Panc1 (cell line): ENCODE results near the gene ASTE1. TPM values are rescaled to one million over a fixed set of nuclear protein-coding genes. Genes with fewer than 3 reads are reported as not detected.
A peak's percentile ranks its signal among the peaks of the same experiment; 100 is the strongest.

ENCODE experiments used
- ATAC-seq: fragments of 200-7000 bp; cut with Tn5 transposase; 2 replicates; pipeline ENCODE4 v1.9.1; 2020; ENCODE audit warnings: mild to moderate bottlenecking, moderate library complexity
- BruUV-seq: library from RNA; stranded (reverse); fragments of 400-500 nt; replicated peaks from 2 replicates; lab custom pipeline; 2021; lab: Mats Ljungman, UMichigan
- CTCF ChIA-PET: fragments of 300-600 bp; sonication (Branson Sonifier 250); formaldehyde crosslinking; loops from one replicate; lab custom pipeline; 2022; ENCODE audit warnings: antibody characterized with exemption; lab: Charles Lee
- POLR2A ChIA-PET: fragments of 300-600 bp; sonication (Branson Sonifier 250); formaldehyde crosslinking; loops from one replicate; lab custom pipeline; 2022; ENCODE audit warnings: antibody characterized with exemption; lab: Charles Lee
- DNase-seq: peaks from one replicate; pipeline ENCODE4 v3.0.0-alpha.2; 2010; ENCODE audit warnings: low read depth, low spot score
- H3K27ac ChIP-seq: 2 replicates; pipeline ENCODE4 v1.5.1; 2011; ENCODE audit warnings: mild to moderate bottlenecking, low read length, inconsistent platforms
- H3K27me3 ChIP-seq: fragments of 200-500 bp; sonication (Bioruptor generic); 2 replicates; pipeline ENCODE4 v1.6.0; 2014; ENCODE audit warnings: low read length, inconsistent platforms; ENCODE audit not compliant: control insufficient read depth, insufficient read depth
- H3K36me3 ChIP-seq: fragments of 200-500 bp; sonication (Bioruptor generic); 2 replicates; pipeline ENCODE4 v1.5.1; 2014; ENCODE audit warnings: inconsistent platforms, mild to moderate bottlenecking, low read length, moderate library complexity; ENCODE audit not compliant: control insufficient read depth, insufficient read depth
- H3K4me1 ChIP-seq: 2 replicates; pipeline ENCODE4 v1.5.1; 2011; ENCODE audit warnings: inconsistent platforms, mild to moderate bottlenecking, low read length, moderate library complexity; ENCODE audit not compliant: control insufficient read depth, insufficient read depth
- H3K4me3 ChIP-seq, 2 experiments: 2 replicates each; pipeline ENCODE4 v1.5.1; 2011 to 2012; ENCODE audit warnings: low read depth in 2 of 2, low read length in 2 of 2, mild to moderate bottlenecking in 2 of 2, inconsistent platforms in 1 of 2, moderate library complexity in 1 of 2
- H3K9me3 ChIP-seq: fragments of 200-500 bp; sonication (Bioruptor generic); 2 replicates; pipeline ENCODE4 v1.5.1; 2014; ENCODE audit warnings: low read depth, mild to moderate bottlenecking, inconsistent platforms, low read length, moderate library complexity; ENCODE audit not compliant: control insufficient read depth, insufficient read depth
- POLR2AphosphoS5 ChIP-seq: IDR thresholded peaks from 2 replicates; pipeline ENCODE4 v1.6.1; 2012; ENCODE audit warnings: mild to moderate bottlenecking, low read depth, low read length, moderate library complexity
- REST ChIP-seq, 2 experiments: IDR thresholded peaks; 2 replicates each; pipeline ENCODE4 v1.6.1; 2011 to 2012; ENCODE audit warnings: low read depth in 2 of 2, control low read depth in 1 of 2, low read length in 1 of 2, mild to moderate bottlenecking in 1 of 2, moderate library complexity in 1 of 2; ENCODE audit not compliant: insufficient read depth in 1 of 2
- SIN3A ChIP-seq: IDR thresholded peaks from 2 replicates; pipeline ENCODE4 v1.6.1; 2012; ENCODE audit warnings: low read depth, mild to moderate bottlenecking, low read length, moderate library complexity, borderline replicate concordance; ENCODE audit not compliant: insufficient read depth
- TCF7L2 ChIP-seq: IDR thresholded peaks from 2 replicates; pipeline ENCODE4 v1.6.1; 2011; ENCODE audit warnings: mild to moderate bottlenecking, low read depth, low read length, inconsistent platforms
- in situ Hi-C: cut with HindIII; loops from 2 replicates; pipeline ENCODE4 v1.10.0; 2016; ENCODE audit warnings: low sequenced_read_pairs, low pct_unique_long_range_greater_than_20kb
- intact Hi-C: fragments of 100-400 bp; cut with micrococcal nuclease; formaldehyde crosslinking; loops from one replicate; pipeline ENCODE4 v1.10.0; 2022; ENCODE audit not compliant: unreplicated experiment
- total RNA-seq: library from RNA; stranded (reverse); gene quantifications from one replicate; pipeline ENCODE4 v1.2.1, GENCODE V29; 2021; ENCODE audit not compliant: unreplicated experiment
- TF ChIP-seq, protein P1 (sequence below): fragments of 450-650 bp; IDR thresholded peaks from 2 replicates; pipeline ENCODE4 v1.5.1; 2017; ENCODE audit warnings: mild to moderate bottlenecking

Gene ASTE1
- total RNA-seq, 1 experiment from 2014 or later, result 7.4 TPM

- no peak for ATAC-seq
- no peaks in the 10 kb centered on the region for H3K9me3 ChIP-seq
- CTCF ChIA-PET, result no interaction called here
- POLR2A ChIA-PET, result no interaction called here
- H3K27ac ChIP-seq, result no peak overlapping the region
- H3K36me3 ChIP-seq, result peaks cover 6% of the 10 kb centered on the region; the same call in 1 of the 2 replicates
- no peak for DNase-seq
- TF ChIP-seq TCF7L2 (no peak), SIN3A (no peak), POLR2AphosphoS5 (no peak), REST (IDR thresholded peaks at IDR 0.05; ENCODE audit: insufficient read depth in 1 of 2, low read depth in 2 of 2, low read length in 1 of 2) (no peak)
- intact Hi-C loops (no loop called here), in situ Hi-C loops (no loop called here)
- H3K4me3 ChIP-seq, result no peak overlapping the region
- no peaks in the 10 kb centered on the region for H3K27me3 ChIP-seq
- no peaks in the 10 kb centered on the region for H3K4me1 ChIP-seq
- no TSS peak for BruUV-seq
Measured at GRCh38 chr3:130975251-130975650, 51.4 kb downstream of the ASTE1 start.

DNA sequence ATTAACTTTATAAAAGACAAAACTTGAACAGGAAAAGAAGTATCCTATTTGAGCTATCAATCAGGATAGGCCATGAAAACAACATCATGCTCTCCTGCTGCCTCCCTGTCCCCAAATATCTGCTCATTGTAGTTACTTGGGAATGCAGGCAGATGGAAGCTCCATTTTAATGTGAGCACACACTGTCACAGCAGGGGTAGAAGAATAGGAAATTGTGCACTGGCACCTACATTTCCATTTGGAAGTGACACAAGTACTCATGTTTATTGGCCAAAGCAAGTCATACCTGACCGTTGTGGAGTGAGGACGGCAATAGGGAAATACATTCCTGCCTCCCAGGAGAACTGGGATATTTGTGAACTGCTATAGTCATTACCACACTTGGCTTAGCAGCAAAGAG, 52.4 kb downstream of the ASTE1 start:
- Histone ChIP-seq H3K27me3 (no peaks in the 10 kb centered on the region), H3K4me3 (no peak overlapping the region), H3K36me3 (0 out of 2 replicates have a peak, but pooled peaks cover 2% of the 10 kb centered on the region), H3K4me1 (no peaks in the 10 kb centered on the region), H3K27ac (no peak overlapping the region), H3K9me3 (no peaks in the 10 kb centered on the region)
- ChIA-PET POLR2A (no interaction called here), CTCF (no interaction called here)
- ATAC-seq, result no peak
- BruUV-seq, result TSS peak; percentile 59
- TF ChIP-seq TCF7L2, result no peak
- no peak for TF ChIP-seq REST (IDR thresholded peaks at IDR 0.05; ENCODE audit: insufficient read depth in 1 of 2, low read depth in 2 of 2, low read length in 1 of 2)
- no peak for TF ChIP-seq POLR2AphosphoS5
- no peak for TF ChIP-seq SIN3A
- TF ChIP-seq, protein P1, sequence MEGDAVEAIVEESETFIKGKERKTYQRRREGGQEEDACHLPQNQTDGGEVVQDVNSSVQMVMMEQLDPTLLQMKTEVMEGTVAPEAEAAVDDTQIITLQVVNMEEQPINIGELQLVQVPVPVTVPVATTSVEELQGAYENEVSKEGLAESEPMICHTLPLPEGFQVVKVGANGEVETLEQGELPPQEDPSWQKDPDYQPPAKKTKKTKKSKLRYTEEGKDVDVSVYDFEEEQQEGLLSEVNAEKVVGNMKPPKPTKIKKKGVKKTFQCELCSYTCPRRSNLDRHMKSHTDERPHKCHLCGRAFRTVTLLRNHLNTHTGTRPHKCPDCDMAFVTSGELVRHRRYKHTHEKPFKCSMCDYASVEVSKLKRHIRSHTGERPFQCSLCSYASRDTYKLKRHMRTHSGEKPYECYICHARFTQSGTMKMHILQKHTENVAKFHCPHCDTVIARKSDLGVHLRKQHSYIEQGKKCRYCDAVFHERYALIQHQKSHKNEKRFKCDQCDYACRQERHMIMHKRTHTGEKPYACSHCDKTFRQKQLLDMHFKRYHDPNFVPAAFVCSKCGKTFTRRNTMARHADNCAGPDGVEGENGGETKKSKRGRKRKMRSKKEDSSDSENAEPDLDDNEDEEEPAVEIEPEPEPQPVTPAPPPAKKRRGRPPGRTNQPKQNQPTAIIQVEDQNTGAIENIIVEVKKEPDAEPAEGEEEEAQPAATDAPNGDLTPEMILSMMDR, result no peak
- in situ Hi-C loops (no loop called here), intact Hi-C loops (no loop called here)
- DNase-seq, result no peak
